Measurements from ENCODE around the gene DHRS7.

- TF ChIP-seq, protein P1, sequence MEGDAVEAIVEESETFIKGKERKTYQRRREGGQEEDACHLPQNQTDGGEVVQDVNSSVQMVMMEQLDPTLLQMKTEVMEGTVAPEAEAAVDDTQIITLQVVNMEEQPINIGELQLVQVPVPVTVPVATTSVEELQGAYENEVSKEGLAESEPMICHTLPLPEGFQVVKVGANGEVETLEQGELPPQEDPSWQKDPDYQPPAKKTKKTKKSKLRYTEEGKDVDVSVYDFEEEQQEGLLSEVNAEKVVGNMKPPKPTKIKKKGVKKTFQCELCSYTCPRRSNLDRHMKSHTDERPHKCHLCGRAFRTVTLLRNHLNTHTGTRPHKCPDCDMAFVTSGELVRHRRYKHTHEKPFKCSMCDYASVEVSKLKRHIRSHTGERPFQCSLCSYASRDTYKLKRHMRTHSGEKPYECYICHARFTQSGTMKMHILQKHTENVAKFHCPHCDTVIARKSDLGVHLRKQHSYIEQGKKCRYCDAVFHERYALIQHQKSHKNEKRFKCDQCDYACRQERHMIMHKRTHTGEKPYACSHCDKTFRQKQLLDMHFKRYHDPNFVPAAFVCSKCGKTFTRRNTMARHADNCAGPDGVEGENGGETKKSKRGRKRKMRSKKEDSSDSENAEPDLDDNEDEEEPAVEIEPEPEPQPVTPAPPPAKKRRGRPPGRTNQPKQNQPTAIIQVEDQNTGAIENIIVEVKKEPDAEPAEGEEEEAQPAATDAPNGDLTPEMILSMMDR (optimal IDR thresholded peaks at IDR 0.05 in 1 of 3, IDR thresholded peaks at IDR 0.05 in 1 of 3, conservative IDR thresholded peaks at IDR 0.05 in 1 of 3; ENCODE audit: extremely low read depth in 1 of 3, insufficient read depth in 2 of 3, low read length in 3 of 3) = no peak
- TF ChIP-seq EZH2 (IDR thresholded peaks at IDR 0.05; ENCODE audit: low read length) = no peak
Observed at GRCh38 chr14:60095231-60095630, 70.0 kb downstream of the DHRS7 start.

All from keratinocyte (primary cell).